Esophagus muscularis mucosa (tissue), 3 donors: ENCODE measurements around the gene LRTM2.

Source experiments
- POLR2AphosphoS5 ChIP-seq, 2 donors: sonication (generic); formaldehyde crosslinking; IDR thresholded peaks; one replicate each; pipeline ENCODE4 v1.6.1; 2017; ENCODE audit warnings: antibody characterized with exemption in 2 of 2
- TF ChIP-seq, protein P1 (sequence below), 3 experiments: fragments of 200-600 bp in 2 of 3; fragments of 450-650 bp in 1 of 3; sonication (generic) in 2 of 3; IDR thresholded peaks; one replicate each; pipeline ENCODE4 v1.5.1; 2017 to 2019; ENCODE audit warnings: antibody characterized with exemption in 3 of 3, mild to moderate bottlenecking in 2 of 3, moderate library complexity in 1 of 3

- TF ChIP-seq, protein P1, sequence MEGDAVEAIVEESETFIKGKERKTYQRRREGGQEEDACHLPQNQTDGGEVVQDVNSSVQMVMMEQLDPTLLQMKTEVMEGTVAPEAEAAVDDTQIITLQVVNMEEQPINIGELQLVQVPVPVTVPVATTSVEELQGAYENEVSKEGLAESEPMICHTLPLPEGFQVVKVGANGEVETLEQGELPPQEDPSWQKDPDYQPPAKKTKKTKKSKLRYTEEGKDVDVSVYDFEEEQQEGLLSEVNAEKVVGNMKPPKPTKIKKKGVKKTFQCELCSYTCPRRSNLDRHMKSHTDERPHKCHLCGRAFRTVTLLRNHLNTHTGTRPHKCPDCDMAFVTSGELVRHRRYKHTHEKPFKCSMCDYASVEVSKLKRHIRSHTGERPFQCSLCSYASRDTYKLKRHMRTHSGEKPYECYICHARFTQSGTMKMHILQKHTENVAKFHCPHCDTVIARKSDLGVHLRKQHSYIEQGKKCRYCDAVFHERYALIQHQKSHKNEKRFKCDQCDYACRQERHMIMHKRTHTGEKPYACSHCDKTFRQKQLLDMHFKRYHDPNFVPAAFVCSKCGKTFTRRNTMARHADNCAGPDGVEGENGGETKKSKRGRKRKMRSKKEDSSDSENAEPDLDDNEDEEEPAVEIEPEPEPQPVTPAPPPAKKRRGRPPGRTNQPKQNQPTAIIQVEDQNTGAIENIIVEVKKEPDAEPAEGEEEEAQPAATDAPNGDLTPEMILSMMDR (IDR thresholded peaks at IDR 0.05): no peak
- no peak for TF ChIP-seq POLR2AphosphoS5 (IDR thresholded peaks at IDR 0.05)
Observed at GRCh38 chr12:1820191-1820895, at the start of gene LRTM2.
